Measurements from ENCODE around the gene NIPAL3.

DNA sequence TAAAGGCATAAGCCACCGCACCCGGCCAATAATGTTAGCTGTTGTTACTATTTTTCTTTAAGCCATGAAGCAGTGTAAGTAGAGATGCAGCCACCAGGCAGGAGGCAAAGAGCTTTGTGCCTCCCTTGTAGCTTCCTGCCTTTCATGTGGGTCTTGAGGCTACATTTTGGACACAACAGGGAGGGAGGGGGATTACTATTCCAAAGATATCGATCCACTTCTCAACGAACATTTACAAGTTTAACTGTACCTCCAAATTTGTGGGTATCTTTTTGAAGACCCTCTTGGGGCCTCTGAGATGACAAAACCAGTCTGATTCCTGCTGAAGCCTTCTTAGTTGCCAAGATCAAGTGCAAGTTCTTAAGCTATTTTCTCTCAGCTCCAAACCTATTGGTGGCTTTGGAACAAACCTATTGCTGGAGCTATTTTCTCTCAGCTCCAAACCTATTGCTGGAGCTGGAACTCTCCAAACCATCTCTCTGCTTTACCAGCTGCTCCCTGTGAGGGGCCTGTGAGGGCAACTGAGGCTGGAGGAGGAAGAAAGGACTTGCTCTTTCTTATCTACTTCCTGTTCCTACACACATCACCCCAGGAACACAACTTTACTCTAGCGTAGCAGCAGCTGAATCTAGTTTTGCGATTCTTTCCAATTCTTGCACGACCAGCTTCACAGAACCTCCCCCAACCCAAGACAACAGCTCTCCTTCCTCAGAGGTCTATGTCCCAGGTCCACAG, 70.9 kb downstream of the NIPAL3 start:
- TF ChIP-seq CTCF (IDR thresholded peaks at IDR 0.05), result no peak
- no peak for TF ChIP-seq POLR2AphosphoS5 (IDR thresholded peaks at IDR 0.05)
- no peak for TF ChIP-seq EP300 (IDR thresholded peaks at IDR 0.05)
- TF ChIP-seq POLR2A (IDR thresholded peaks at IDR 0.05; ENCODE audit: low read depth), result no peak

Data from esophagus muscularis mucosa (tissue), 4 donors.